GM12891 (cell line): ENCODE results near the gene PHF21A.
"Not testable (repeated sequence)": the region's sequence is repeated elsewhere in the genome, so short reads cannot be mapped to it uniquely, and the experiment has no call there.

Experiments used
- DNase-seq: peaks from one replicate; pipeline ENCODE4 v3.0.0; 2011; ENCODE audit warnings: low spot score; ENCODE audit not compliant: insufficient read length
- FAIRE-seq: peaks from 2 replicates; lab custom pipeline; 2011; peaks lifted over from hg19 to GRCh38; lab: Jason Lieb, UNC
- PAX5 ChIP-seq: IDR thresholded peaks from 2 replicates; pipeline ENCODE4 v1.6.1; 2011; ENCODE audit warnings: low read length, moderate library complexity, mild to moderate bottlenecking; ENCODE audit not compliant: insufficient read depth, severe bottlenecking
- POLR2A ChIP-seq: IDR thresholded peaks from 2 replicates; pipeline ENCODE4 v1.6.1; 2011; ENCODE audit warnings: low read depth, low read length, control low read depth
- POLR2AphosphoS5 ChIP-seq: IDR thresholded peaks from 2 replicates; pipeline ENCODE4 v1.6.1; 2011; ENCODE audit warnings: low read depth, low read length, control low read depth
- POU2F2 ChIP-seq: IDR thresholded peaks from 2 replicates; pipeline ENCODE4 v1.6.1; 2011; ENCODE audit warnings: low read depth, mild to moderate bottlenecking, control low read depth, low read length, moderate library complexity
- SPI1 ChIP-seq: IDR thresholded peaks from 2 replicates; pipeline ENCODE4 v1.6.1; 2011; ENCODE audit warnings: low read depth, low read length, control low read depth
- TAF1 ChIP-seq: IDR thresholded peaks from 2 replicates; pipeline ENCODE4 v1.6.1; 2011; ENCODE audit warnings: low read depth, low read length, control low read depth

Gene PHF21A

DNA sequence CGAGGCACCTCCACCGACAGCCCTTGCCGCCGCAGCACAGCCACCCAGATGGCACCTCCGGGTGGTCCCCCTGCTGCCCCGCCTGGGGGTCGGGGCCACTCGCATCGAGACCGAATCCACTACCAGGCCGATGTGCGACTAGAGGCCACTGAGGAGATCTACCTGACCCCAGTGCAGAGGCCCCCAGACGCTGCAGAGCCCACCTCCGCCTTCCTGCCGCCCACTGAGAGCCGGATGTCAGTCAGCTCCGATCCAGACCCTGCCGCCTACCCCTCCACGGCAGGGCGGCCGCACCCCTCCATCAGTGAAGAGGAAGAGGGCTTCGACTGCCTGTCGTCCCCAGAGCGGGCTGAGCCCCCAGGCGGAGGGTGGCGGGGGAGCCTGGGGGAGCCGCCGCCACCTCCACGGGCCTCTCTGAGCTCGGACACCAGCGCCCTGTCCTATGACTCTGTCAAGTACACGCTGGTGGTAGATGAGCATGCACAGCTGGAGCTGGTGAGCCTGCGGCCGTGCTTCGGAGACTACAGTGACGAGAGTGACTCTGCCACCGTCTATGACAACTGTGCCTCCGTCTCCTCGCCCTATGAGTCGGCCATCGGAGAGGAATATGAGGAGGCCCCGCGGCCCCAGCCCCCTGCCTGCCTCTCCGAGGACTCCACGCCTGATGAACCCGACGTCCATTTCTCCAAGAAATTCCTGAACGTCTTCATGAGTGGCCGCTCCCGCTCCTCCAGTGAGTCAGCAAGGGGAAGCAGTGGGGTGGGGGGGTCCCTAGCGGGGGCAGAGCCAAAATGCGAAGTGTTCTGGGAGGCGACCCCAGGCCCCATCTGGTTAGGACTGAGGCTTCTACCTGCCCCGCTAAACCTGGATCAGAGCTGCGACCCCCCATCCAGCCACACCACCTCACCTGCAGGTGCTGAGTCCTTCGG, 218.5 kb downstream of the PHF21A start:
- TF ChIP-seq POLR2A (no peak), POLR2AphosphoS5 (no peak), PAX5 (no peak), TAF1 (no peak), SPI1 (no peak), POU2F2 (no peak)
- DNase-seq (no peak), FAIRE-seq (no peak)

DNA sequence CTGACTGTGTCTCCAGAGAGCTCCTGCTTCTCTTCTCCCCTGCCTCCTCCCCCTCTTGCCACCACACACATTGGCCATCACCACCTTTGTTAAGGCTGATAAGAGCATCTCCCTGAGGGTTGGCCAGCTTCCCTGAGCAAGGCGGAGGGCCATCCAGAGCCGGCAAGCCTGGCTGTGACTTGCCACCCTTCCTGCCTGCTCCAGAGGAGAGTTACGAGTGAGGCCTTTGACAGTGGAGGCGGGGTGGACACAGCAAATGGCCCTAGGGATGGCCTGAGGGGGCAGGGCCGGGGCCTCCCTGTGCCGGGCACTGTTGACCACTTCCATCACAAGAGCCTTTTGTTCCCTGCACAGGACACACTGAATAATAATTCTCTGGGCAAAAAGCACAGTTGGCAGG, 219.6 kb downstream of the PHF21A start:
- FAIRE-seq (no peak), DNase-seq (no peak)
- no peak for TF ChIP-seq POU2F2
- TF ChIP-seq TAF1: no peak
- no peak for TF ChIP-seq POLR2AphosphoS5
- no peak for TF ChIP-seq SPI1
- TF ChIP-seq POLR2A: no peak
- TF ChIP-seq PAX5: no peak

DNA sequence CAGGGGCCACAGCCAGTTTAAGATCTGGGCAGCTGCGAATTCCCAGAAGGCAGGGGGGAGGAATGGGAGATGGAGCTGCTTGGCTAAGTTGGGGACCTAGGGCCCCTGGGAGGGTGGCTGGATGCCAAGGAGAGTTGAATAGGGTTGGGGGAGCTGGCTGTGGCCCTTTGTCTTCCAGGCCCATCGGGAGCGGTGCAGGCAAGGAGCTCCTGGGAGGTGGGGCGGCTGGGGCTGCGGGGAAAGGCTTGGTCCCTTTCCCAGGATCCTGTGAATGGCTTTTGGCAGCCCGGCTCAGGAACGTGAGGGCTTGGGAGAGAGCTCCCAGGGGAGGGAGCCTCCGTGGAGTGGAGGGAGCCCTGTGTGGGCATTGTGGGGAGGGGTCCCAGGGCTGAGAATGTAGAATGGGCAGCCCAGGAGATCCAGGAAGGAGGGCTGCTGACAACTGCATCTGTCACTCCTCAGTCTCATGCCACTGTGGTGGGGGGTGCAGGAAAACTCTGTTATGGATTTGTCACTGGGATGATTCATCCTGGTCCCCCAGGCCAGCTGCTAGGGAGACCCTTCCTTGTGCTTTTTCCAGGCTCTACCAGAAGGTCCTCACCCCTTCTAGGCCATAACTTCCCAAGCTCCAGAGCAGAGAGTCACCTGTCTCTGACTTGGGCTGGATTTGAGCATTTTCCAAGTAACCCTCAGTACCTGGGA, 220.2 kb downstream of the PHF21A start:
- no peak for FAIRE-seq
- TF ChIP-seq POU2F2 (no peak), PAX5 (no peak), POLR2A (no peak), TAF1 (no peak), SPI1 (no peak), POLR2AphosphoS5 (no peak)
- DNase-seq: no peak

DNA sequence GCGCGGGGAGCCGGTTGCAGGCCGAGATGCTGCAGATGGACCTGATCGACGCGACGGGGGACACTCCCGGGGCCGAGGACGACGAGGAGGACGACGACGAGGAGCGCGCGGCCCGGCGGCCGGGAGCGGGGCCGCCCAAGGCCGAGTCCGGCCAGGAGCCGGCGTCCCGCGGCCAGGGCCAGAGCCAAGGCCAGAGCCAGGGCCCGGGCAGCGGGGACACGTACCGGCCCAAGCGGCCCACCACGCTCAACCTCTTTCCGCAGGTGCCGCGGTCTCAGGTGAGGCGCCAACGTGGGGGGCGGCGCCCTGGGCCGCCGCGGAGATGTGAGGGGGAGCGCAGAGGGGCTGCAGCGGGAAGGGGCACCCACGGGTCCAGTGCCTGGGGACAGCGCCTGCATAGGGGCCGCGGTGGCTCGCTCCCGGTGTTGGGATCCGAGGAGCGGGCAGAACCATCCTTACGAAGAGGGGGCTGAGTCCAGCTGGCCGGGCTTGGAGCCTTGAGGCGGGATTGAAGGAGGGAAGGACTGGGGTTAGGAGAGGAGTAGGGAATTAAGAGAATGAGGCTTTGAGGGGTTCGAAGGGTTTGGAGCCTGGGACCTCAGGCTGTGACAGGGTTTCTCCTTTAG, 221.0 kb downstream of the PHF21A start:
- not testable (repeated sequence) for FAIRE-seq

DNA sequence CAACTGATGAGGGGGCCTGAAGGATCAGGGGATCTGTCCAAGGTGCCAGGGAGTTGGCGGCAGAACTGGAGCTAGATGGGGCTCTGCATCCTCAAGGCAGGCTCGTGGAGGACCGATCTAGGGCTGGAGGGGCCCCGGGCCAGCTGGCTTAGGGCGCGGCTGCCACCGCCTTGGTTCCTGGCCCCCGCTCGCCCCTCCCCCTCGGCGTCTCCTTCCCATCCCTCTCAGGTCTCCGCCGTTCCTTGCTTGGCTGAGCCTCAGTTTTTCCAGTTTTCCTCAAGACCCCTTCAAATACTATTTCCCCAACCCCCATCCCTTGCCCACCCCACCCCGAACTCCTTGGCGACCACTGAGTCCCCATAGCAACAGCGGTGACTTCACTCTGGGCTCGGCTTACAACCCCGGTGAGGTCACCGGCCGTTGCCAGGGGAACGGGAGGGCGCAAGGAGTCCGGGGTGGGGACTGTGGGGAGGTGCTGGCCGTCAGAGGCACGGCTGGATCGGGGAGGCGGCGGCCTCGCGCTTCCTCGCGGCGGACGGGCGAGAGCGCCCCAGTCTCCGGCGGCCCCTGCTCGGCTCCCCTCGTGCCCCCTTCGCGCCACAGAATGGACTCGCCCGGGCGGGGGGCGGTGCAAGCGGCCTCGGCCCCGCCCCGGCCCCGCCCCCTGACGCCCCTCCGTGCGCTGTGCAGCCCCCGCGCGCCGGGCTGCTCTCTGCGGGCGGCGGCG, 221.6 kb downstream of the PHF21A start:
- TF ChIP-seq SPI1 (no peak), POU2F2 (no peak), POLR2AphosphoS5 (no peak), PAX5 (no peak), TAF1 (no peak), POLR2A (no peak)
- peak; percentile 90 for DNase-seq
- FAIRE-seq: peak; percentile 5

More for the DNA sequence above, 221.0 kb downstream of the PHF21A start:
- not testable (repeated sequence) for DNase-seq

DNA sequence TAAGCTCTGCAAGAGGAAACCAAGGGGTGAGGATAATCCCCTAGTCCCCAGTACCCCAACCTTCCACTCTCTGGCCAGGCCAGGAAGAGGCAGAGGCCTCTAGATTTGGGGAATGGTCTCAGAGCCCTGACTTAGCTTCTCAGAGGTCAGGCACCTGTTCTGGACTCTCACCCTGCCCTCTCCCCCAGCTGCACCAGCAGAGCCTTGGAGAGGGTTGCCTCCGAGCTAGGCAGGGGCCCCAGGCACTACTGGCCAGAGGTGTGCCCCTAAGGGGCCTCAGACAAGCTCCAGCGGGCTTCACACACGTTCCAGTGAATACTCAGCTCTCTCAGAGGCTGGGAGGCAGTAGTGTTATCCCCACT, 222.2 kb downstream of the PHF21A start:
- DNase-seq (no peak), FAIRE-seq (no peak)
- TF ChIP-seq TAF1: no peak
- no peak for TF ChIP-seq POLR2A
- TF ChIP-seq PAX5: no peak
- no peak for TF ChIP-seq POU2F2
- no peak for TF ChIP-seq SPI1
- no peak for TF ChIP-seq POLR2AphosphoS5

DNA sequence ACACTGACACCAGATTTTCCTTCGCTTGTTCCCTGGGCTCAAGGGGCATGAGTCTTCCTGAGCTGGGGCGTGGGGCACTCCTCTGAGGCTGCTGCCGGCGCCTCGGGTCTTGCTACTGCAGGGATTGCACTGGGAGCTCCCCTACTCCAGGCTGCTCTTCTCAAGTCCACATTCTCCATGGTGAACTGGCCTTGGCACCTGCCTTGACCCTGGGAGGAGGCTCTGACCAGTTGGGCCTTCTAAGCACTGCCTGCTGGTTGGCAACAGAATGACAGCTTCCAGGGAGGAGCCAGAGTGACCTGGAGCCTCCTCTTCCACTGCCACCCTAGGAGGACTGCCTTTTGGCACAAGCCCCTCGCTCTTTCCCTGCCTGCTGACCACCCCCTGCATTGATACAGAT, 223.7 kb downstream of the PHF21A start:
- FAIRE-seq: no peak
- no peak for DNase-seq
- TF ChIP-seq POLR2A: no peak

DNA sequence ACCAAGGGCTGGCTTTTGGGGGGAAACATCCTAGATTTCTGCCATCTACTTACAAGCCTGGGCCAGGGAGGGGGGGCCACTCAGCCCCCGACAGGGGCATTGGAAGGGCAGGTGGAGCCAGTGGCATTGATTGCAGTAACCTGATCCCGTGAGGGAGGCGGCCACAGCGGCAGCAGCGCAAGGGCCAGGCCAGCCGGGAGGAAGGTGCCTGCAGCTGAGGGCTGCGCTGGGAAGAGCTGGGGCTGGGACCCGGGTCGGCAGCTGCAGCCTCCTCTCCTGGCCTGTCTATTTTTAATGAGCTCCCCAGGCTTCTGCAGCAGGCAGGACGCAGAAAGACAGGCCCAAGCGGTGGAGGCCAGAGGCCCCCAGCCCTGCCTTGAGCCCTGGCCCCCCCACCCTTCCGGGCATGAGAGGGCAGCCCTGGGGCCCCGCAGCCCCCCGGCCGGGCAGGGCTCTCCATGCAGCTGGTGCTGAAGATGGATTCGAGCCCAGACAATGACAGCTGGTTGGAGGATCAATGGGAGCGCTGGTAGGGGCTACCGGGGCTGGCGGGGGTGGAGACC, 224.8 kb downstream of the PHF21A start:
- DNase-seq (no peak), FAIRE-seq (no peak)
- TF ChIP-seq PAX5 (no peak), POLR2AphosphoS5 (no peak), POLR2A (no peak), POU2F2 (no peak), TAF1 (no peak), SPI1 (no peak)

DNA sequence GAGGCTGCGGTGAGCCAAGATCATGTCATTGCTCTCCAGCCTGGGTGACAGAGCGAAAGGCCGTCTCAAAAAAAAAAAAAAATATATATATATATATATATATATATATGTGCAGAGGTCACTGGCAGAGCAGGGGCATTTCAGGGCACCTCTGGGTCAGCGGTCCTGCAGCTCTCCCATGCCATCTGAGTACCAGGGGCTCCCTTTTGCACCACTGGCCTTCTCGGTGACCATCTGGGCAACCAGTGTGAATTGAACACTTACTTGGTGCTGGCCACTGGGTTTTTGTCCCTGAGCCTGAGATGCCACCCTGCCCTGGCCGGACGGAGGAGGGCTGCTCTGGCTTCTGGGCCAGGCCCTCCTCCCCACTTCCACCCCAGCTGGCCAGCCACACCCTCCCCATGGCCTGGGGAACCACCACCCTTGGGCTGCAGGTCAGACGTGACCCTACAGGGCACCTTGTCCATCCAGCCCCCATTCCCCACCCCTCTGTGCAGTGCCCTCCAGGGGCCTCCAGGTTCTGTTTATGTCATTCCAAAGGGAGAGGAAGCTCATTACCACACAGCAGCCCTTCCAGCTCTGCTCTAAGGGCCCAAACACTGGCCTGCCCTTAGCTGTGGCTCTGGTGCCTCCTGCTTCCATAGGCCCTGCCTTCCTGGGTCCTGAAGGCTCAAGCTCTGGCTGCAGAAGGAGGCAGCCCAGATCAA, 225.5 kb downstream of the PHF21A start:
- no peak for TF ChIP-seq TAF1
- no peak for TF ChIP-seq PAX5
- TF ChIP-seq POU2F2: no peak
- no peak for TF ChIP-seq SPI1
- FAIRE-seq: no peak
- DNase-seq: no peak
